HG03139 (cell line): Measurements from ENCODE around the gene SERPINA12.
"Not testable (repeated sequence)": the region's sequence is repeated elsewhere in the genome, so short reads cannot be mapped to it uniquely, and the experiment has no call there.

Experiments
- ATAC-seq: cut with Tn5 transposase; IDR thresholded peaks from one replicate; pipeline ENCODE4 v1.9.1; 2021; ENCODE audit not compliant: unreplicated experiment

SERPINA12 gene

GRCh38 chr14:94494085-94494484, 15.2 kb downstream of the SERPINA12 start:
- no peak for ATAC-seq

- ATAC-seq, result no peak
Observed at GRCh38 chr14:94491511-94491910, 17.8 kb downstream of the SERPINA12 start.

GRCh38 chr14:94489336-94489735, 19.9 kb downstream of the SERPINA12 start:
- ATAC-seq, result no peak

GRCh38 chr14:94486883-94487282, 22.4 kb downstream of the SERPINA12 start:
- ATAC-seq, result no peak

- ATAC-seq, result no peak
Observed at GRCh38 chr14:94485944-94486841, 23.1 kb downstream of the SERPINA12 start.

- ATAC-seq, result no peak
Observed at GRCh38 chr14:94484481-94484880, 24.8 kb downstream of the SERPINA12 start.

- ATAC-seq, result no peak
Observed at GRCh38 chr14:94483729-94484275, 25.5 kb downstream of the SERPINA12 start.

- no peak for ATAC-seq
Observed at GRCh38 chr14:94483071-94483451, 26.2 kb downstream of the SERPINA12 start.

GRCh38 chr14:94482132-94483070, 26.9 kb downstream of the SERPINA12 start:
- not testable (repeated sequence) for ATAC-seq

- no peak for ATAC-seq
Observed at GRCh38 chr14:94481468-94482131, 27.7 kb downstream of the SERPINA12 start.

- no peak for ATAC-seq
Observed at GRCh38 chr14:94480809-94481208, 28.5 kb downstream of the SERPINA12 start.

- no peak for ATAC-seq
Observed at GRCh38 chr14:94478420-94478819, 30.8 kb downstream of the SERPINA12 start.

- ATAC-seq, result no peak
Observed at GRCh38 chr14:94476023-94476422, 33.2 kb downstream of the SERPINA12 start, which contains the start of gene SERPINA9. Gene SERPINA9 (minus strand): TSS chr14:94476197. CDS start chr14:94469840, 6,357 bp downstream.

GRCh38 chr14:94474581-94475031, 34.7 kb downstream of the SERPINA12 start:
- no peak for ATAC-seq

- ATAC-seq, result no peak
Observed at GRCh38 chr14:94473666-94474410, 35.4 kb downstream of the SERPINA12 start.

- no peak for ATAC-seq
Observed at GRCh38 chr14:94472842-94473241, 36.4 kb downstream of the SERPINA12 start.

GRCh38 chr14:94471045-94471444, 38.2 kb downstream of the SERPINA12 start:
- ATAC-seq, result no peak

- ATAC-seq, result no peak
Observed at GRCh38 chr14:94470311-94470710, 39.0 kb downstream of the SERPINA12 start.

GRCh38 chr14:94469261-94469660, 40.0 kb downstream of the SERPINA12 start:
- no peak for ATAC-seq
